Right lobe of liver (tissue), 4 donors: ENCODE data around the gene GPR18.
"Not testable (repeated sequence)": the region's sequence is repeated elsewhere in the genome, so short reads cannot be mapped to it uniquely, and the experiment has no call there.

Source experiments
- CTCF ChIP-seq, 4 donors: fragments of 200-600 bp in 3 of 4; fragments of 450-650 bp in 1 of 4; IDR thresholded peaks; one replicate each; pipeline versions ENCODE4 v1.5.1 to v1.8.0; 2016 to 2022; ENCODE audit warnings: antibody characterized with exemption in 4 of 4, mild to moderate bottlenecking in 2 of 4
- POLR2A ChIP-seq: fragments of 450-650 bp; IDR thresholded peaks from one replicate; pipeline ENCODE4 v1.6.1; 2017; ENCODE audit warnings: antibody characterized with exemption, mild to moderate bottlenecking
- donor health status: DM: no; HTN: no; CAD: no.
- donor health status: DM: no; HTN: no; CAD: no.
- donor health status: DM: no; HTN: yes; CAD: no.

- TF ChIP-seq POLR2A; CTCF (IDR thresholded peaks at IDR 0.05): not testable (repeated sequence)
Measured at GRCh38 chr13:99230588-99230987, 27.6 kb downstream of the GPR18 start.
